HuH-7.5 (cell line): ENCODE measurements around the gene SORBS2.
"Not testable (repeated sequence)": the region's sequence is repeated elsewhere in the genome, so short reads cannot be mapped to it uniquely, and the experiment has no call there.

Experiments used
- DNase-seq: peaks from one replicate; pipeline ENCODE4 v3.0.0; 2011; ENCODE audit warnings: low spot score

SORBS2 gene

DNA sequence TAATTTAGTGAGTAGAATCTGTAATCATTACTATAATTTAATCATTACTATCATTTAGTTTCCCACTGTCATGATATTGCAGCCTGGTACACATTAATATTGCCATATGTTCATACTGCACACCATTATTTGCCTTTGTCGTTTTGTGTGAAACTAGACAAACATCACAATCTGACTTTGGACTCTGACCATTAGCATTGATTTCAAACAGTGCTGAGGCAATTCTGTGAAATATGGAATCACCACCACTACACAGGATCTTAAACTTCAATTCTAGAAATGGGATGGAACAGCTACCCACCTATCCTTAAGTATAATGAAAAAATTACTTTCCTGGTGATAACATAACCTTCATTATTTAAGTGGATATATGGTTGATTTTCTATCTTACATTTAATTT, 98.3 kb downstream of the SORBS2 start:
- DNase-seq = no peak

DNA sequence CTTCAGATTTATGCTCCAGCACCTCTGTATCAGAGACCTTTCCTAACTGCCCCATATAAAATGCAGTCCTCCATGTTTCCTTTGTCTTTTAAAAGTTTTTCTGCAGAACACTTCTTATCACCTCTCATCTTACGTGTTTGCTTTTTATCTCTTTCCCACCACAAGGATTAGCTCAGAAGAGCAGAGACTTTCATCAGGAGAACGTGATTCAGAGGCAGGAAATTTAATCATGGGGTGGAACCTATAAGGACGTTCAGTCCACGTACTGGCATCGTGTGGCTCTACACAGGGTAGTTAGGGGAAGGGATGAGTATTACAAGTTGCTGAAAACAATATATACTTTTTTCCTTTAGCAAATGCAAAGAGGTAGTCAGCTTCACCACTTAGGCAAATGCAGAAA, 98.7 kb downstream of the SORBS2 start:
- DNase-seq = no peak

DNA sequence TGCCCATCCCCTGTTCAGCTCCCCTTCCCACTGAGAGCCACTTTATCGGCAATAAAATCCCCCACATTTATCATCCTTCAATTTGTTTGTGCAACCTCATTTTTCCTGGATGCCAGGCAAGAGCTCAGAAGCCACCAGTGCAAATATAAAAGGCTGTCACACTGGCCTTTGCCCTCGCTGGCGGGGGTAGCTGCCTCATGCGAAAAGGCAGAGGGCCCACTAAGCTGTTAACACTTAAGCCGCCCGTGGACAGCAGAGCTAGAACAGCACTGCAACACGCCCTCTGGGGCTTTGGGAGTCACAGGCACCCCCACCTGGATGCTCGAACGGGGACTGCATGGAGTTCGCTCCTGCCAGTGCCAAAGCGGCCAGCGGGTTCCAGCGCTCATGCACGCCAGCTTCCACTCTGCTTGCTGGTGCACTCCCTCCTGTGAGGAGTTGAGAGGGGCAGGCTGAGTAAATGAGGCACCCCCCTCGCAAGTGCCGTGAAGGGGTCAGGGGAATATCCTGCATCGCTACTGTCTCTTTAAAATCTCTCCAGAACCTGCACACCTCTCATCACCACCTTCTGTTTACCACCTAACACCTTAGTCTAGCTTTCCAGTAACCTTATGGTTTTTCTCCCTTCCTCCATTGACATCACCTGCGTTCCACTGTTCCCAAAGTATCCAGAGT, 99.5 kb downstream of the SORBS2 start:
- no peak for DNase-seq

DNA sequence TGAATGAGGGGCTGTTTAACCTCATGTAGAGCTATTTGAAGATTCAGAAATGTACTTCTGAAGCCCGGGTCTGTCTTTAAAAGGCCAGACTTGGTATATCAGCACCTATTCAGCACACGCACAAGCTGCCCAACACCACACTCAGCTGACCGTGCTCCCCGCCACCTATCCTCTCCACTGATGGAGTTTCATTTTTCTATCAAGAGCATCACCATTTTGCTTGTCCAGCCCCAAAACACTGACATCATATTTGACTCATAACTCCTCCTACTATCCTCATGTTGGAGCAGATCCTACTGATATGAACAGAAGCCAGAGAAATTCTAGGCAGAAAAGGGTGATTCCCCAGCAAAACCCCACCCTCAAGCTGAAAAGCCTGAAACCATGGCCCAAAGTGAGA, 100.3 kb downstream of the SORBS2 start:
- DNase-seq = no peak

DNA sequence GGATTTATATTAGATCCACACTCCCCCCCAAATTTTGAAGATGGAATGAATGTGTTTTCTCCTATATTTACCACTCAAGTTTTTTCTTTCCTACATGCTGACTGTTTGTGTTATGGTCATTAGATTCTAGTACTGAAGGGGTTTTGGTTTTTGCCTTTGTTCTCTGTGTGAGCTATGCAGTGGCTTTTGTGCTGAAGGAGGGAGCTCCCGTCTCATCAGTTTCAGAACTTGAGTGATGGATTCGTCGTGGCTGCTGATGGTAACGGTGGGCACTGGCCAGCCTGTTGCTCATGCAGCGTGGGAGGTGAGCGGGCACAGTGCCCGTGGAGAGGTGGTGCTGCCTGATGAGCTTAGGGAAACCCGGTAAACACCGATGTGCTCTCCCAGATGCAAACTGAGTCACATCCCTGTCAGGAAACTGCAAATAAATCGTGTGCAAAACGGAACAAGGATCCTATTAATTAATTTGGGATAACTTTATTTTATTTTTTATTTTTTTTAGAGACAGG, 101.5 kb downstream of the SORBS2 start:
- DNase-seq = no peak

DNA sequence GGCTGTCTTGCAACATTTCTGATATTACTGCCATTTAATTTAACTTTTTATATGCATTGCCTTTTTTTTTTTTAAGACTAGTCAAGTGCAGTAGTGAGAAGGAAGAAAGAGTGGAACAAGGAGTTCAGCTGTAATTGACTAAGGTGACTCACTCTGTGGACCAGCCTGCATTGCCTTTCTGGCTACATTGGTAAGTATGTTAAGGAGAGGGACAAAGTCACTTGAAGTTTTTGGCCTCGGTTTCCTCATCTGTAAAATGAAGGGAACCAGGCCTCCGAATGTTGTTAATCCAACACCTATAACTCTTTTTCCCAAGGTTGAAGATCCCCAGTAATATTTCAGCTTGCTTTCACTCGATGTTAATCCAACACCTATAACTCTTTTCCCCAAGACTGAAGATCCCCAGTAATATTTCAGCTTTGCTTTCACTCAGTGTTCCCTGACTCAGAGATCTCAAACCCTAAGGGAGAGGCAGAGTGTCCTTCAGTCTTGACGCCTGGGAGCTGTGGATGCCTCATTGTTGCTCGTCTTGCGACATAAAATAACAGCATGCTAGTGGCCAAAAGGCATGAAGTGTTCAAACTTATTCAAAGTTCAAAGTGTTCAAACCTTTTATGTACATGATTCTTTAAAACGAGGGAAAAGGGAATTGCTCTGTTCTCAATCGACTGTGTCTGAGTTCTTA, 102.0 kb downstream of the SORBS2 start:
- no peak for DNase-seq

DNA sequence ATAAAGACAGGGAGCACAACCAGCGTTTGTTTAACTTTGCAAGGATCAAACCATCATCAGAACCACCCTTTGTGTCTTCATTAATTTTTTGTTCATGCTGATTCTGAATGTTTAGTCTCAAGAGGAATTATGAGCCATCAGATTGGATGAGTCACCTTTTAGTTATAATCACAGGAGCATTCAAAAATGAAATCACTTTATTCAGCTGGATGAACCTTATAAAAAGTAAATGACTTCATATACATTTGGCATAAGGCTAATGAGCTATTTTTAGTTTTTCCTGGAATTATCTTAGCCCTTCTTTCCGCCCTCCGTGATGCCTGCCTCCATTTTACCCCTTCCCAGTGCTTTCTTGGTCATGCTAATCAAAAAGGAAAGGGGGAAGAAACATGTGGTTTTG, 103.6 kb downstream of the SORBS2 start:
- no peak for DNase-seq

DNA sequence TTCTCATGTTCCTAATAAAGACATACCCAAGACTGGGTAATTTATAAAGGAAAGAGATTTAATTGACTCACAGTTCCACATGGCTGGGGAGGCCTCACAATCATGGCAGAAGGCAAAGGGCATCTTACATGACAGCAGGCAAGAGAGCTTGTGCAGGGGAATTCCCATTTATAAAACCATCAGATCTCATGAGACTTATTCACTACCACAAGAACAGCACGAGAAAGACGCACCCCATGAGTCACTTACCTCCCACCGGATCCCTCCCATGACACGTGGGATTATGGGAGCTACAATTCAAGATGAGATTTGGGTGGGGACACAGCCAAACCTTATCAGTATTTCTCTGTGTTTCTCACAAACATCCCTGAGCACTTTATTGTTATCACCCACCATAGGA, 104.4 kb downstream of the SORBS2 start:
- DNase-seq = not testable (repeated sequence)

DNA sequence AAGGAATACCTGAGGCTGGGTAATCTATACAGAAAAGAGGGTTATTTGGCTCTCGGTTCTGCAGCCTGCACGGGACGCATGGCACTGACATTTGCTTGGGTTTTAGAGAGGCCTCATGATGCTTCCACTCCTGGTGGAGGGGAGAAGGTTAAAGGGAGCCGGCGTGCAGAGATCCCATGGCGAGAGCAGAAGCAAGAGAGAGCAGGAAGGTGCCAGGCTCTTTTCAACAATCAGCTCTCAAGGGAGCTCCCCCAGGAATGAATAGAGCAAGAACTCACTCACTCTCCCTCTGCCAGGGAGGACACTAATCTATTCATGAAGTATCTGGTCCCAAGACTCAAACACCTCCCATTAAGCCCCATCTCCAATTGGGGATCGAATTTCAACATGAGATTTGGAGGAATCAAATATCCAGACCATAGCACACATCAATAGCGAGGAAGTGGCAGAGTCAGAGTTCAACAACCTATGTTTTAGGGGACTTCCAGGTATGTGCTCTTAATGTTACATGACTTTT, 109.8 kb downstream of the SORBS2 start:
- DNase-seq = no peak

DNA sequence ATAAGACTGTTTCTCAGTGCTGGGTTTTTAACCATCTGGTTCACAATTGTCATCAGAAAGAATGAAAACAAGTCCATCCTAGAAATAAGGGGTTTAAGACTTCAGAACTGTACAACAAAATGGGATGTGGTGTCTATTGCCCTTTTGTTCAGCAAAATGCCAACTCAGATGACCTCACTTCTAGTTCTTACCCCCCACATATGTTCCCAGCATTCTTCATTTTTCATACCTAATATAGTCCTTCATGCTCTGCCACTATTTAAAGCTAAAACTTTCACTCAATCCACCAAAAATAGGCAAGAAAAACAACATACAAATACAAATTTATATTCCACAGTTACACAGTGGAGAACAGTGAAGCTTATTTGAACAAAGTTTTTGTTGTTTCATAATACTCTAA, 111.4 kb downstream of the SORBS2 start:
- no peak for DNase-seq

DNA sequence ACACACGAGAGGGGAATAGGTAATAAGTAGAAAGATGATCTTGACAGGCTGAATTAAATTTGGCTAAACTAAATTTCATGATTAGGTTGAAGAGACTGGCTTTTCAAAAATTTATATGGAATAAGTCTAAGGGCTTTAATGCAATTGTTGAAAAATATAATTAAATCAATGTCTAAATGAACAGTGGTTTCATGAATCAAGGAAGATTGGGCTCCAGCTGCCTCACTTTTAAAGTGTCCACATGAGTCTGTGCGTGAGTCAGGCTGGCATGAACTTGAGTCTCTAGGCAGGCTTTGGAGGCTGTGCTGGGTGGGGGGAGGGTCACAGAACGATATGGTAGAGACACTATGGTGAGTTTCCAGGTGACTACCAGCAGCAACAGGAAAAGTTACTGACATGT, 111.9 kb downstream of the SORBS2 start:
- DNase-seq = no peak

DNA sequence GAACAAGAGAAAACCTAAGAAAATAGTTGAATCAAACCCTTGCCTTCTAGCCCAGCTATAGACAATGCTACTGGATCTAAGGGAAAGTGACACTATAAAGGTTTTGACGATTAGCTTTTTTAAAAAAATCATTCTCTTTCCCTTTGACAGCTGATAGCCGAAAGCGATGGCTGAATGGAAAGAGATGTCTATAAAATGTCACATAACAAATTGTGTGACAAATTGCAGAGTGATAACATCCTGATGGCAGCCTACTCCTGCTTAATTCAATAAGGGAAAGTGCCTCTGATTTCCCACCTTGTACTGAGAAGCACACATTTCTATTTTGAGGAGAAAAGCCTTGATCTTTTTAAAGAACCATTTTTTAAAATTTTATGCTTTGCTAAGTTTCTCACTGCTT, 114.5 kb downstream of the SORBS2 start:
- DNase-seq = no peak

DNA sequence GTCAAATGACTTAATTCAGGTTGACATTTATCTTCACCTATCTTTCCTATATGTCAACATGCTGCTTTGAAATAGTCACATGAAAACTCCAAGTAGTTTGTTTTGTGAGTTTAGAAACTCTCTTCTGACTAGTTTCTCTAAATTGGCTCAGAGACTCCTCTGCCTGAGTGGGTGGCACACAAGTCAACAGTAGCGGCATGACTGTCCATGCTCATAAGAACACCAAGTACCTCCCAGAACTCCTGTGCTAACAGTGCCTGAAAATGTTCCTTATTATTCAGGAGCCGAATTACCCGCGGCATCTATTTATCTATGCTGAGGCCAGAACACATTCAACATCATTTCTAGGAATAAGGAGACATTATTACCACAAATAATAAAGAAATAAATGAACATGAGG, 116.3 kb downstream of the SORBS2 start:
- no peak for DNase-seq

DNA sequence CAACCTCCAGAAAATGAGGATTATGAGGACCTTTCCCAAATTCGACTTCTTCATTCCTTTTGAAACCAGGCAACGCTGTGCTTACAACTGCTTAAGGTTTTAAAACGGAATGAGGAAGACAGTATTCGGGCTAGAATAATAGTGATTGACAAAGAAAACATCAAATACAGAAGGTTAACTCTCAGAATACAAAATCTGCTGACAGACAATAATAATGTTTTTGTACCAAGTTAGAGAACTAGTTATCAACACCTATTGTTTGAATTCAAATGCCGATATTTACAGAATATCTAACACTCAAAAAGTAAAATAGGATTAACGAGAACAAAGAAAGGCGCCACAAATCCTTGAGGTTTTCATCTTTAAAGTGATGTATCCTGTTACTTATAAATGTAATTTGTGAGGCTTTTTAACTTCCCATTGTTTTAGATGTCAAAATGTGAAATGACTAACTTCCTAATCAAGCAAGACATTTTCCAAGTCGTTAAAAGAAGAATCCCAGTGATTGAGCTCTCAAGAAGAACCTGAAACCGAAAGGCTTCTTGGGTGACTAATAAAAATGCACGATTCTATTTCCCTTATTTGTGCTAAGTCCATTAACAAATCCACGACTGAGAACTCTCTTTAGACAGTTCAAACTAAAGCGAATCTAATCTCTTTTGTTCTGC, 118.3 kb downstream of the SORBS2 start:
- no peak for DNase-seq

DNA sequence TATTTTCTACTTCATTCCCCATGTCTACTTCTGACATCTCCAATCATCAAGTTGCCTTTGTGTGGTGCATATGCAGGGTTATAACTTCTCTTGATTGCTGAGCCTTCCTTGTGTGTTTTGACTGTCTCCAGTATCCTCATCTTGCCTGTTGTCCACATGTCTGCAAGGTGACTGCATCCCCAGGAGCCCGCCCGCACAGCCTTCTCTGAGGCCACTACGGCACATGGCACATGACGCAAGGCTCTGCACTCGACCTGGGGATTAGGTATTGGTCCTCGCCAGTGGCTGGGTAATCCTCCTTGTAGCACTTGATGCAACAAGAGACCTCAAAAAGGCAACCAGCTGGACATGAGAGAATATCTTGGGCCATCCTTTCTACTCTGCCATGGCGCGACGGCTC, 122.6 kb downstream of the SORBS2 start:
- DNase-seq = no peak

DNA sequence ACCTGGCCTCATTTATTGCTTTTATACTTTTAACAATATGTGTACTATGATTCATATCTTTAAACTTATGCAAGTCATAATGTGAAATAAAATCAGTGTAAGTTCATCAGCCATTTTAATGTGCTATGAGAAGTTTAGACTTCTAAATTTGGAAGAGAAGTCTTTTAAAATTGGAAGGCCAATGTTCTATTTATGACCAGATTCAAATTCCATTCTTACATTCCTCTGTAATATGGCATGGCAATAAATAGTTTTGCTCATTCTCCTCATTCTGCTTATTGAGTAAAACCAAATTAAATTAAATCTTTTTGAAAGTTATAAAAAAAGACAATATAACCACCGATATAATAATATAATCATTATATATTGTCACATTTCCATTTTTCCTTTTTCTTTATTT, 126.2 kb downstream of the SORBS2 start:
- DNase-seq = no peak

DNA sequence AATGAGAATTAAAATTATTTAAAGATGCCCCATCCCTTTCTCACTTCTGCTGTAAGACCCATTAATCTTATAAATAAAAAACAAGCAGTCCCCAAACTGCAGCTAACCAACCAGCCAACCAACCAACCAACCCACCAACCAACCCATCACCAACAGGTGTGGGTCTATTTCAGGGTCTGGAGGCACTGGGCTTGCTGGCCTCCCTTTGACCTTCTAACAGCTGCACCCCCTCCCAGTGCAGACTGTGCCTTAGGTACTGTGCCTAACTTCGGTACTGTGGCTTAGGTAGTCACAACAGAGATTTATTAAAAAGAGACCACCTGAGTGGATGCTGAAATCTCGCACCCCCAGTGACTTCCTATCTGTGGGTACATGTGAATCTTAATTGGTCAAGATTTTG, 128.1 kb downstream of the SORBS2 start:
- DNase-seq = no peak

DNA sequence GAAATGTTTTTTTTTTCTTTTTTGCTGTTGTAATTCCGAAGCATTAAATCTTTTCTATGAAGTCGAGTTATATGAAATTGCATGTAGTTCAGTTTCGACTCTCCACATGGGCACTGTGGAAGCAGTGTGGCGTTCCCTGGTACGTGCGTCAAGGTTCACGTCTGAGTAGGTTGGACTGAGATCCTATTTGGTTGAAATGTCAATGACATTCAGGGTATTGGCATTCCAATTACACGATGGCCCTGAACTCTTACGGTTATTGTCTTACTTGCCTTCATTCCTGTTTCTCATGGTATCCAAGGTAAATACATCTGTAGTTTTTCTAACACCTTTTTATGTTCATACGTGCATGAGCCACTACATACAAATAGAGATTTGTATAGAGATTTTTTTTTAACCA, 128.8 kb downstream of the SORBS2 start:
- no peak for DNase-seq

DNA sequence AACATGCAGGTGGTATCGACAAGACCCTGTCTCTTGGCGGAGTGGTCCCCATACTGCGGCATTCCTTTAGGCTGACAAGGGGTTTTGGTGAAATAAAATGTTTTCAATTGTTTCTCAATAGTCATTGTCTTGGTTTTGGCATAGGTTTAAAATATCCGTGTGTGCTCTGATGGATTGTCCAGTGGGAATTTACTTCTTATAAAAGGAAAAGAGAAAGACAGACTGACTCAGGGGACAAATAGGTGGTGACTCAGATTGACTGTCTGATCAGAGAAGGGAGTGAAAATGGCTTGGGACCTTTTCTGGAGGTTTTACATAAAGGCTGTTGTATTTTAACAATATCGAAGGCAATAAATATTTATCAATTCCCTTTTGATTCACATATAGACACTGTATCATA, 129.8 kb downstream of the SORBS2 start:
- DNase-seq = no peak

DNA sequence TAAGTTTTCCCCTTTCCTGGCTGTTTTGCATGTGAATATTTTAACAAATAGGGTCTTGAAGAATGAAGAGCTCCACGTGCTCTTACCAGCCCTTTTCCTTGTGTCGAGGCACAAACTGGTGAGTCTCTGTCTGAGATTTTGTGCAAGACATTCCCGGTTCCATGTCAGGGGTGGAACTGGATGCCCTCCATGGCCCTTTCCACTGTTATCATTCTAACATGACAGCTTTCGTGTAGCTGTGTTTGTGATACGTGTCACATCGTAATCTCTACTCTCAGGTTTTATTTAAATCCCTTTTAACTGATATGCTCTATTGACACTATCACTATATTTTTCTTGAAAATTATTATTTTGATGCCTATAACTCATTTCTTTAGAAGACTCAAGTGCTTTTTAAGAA, 130.4 kb downstream of the SORBS2 start:
- no peak for DNase-seq

DNA sequence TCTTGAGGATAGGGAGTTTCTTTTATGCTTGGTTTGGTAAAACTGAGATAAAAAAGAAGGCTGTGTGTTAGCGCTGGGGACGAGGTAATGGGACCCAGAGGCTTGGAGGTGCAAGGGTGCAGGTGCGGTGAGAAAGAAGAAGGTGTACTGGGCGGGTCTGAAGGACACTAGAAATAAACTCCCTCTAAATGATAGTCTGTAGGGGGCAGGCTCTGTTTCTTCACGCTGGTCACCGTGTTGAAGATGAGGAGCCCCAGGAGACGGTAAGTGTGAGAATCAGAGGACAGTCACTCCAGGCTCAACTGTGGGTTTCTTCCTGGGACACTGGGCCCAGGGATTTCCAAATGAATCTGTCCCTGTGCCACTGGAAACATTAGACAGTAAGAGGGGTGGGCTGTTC, 131.4 kb downstream of the SORBS2 start:
- DNase-seq = no peak

DNA sequence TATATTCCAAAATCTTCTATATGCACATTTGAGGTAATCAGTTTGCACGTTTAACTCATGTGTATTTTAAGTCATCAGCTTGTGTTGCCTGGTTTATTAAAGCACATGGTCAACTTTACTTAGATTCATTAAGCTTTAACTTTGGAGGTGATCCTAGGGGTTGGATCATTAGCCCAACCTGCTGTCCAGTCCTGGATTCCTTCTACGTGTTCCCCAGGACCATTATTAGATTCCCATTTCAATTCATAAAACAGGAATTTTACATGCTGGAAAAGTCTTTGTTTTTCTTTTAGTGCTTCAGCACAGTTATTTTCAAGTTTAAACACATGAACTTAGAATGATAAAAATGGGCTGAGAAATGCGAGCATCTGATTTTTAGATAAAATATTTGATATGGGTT, 132.5 kb downstream of the SORBS2 start:
- DNase-seq = no peak

DNA sequence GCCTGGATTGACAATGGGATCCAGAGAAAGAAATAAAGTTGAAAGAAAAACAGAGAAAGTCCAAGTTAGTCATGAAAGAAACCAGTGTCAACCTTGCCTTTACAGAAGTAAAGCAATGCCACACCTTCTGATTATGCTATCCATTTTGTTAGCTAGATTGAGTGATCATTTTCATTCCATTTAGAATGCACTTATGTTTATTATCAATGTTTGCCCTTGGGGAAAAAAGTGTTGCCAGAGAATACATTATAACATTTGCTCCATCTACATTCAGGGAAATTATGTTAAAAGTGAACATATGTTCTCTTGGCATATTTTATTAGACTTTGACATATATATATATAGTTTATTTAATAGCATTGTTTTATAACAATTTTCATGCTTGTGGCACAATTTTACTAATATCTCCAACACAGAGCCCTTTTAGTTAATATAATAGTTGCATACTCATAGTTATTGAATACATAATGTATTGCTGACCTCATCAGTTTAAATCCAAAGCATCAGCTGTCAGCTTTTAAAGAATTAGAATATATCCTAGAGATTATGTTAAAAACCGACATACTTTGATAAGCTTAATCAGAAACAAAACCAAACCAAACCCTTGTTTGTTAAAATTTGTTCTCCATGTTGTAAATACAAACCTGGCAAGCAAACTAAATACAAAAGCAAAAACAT, 134.2 kb downstream of the SORBS2 start:
- DNase-seq = no peak
